ENCODE measurements around the gene HPN. TPM values are rescaled to one million over a fixed set of nuclear protein-coding genes. Genes with fewer than 3 reads are reported as not detected.

The HPN gene
- total and polyA plus RNA-seq, 10 of the 15 experiments (the other 5 are each of a cell fraction or from before 2014, with no cell fraction given) = 0.21 to 0.35 TPM; not detected in 8

- WGBS (ENCODE audit: insufficient coverage, insufficient replicate concordance, low lambda C conversion rate, missing lambda C conversion rate) = 36% methylated on average over 13 of the region's 14 CpGs
- Histone ChIP-seq H3K4me2 (ENCODE audit: control insufficient read depth, insufficient read depth) (no peak overlapping the region), H4K20me1 (ENCODE audit: control insufficient read depth, insufficient read depth) (no peaks in the 10 kb centered on the region), H3K4me1 (ENCODE audit: control insufficient read depth, insufficient read depth, low read length) (peaks cover 3% of the 10 kb centered on the region; the same call in 1 of the 2 replicates), H2AFZ (ENCODE audit: control insufficient read depth, low read depth, low read length) (no peak overlapping the region), H3K9me3 (replicated peaks; ENCODE audit: control insufficient read depth, insufficient read depth, low read length) (no peaks in the 10 kb centered on the region), H3K79me2 (ENCODE audit: control insufficient read depth, insufficient read depth, low read length) (no peaks in the 10 kb centered on the region), H3K36me3 (ENCODE audit: control insufficient read depth in 2 of 2, insufficient read depth in 2 of 2, low read length in 1 of 2) (no peaks in the 10 kb centered on the region), H3K4me3 (no peak overlapping the region), H3K27ac (ENCODE audit: control insufficient read depth, insufficient read depth) (no peak overlapping the region), H3K9ac (ENCODE audit: control insufficient read depth, insufficient read depth, low read length) (no peak overlapping the region), H3K27me3 (replicated peaks in 1 of 2; ENCODE audit: control insufficient read depth in 2 of 2, insufficient read depth in 2 of 2, low read length in 1 of 2) (peaks cover 0 to 1% of the 10 kb centered on the region in 2 experiments; a peak in 1 of 4 replicates)
- POLR2A ChIA-PET = no interaction called here
- TF ChIP-seq KDM1A (IDR thresholded peaks at IDR 0.05; ENCODE audit: borderline replicate concordance) = no peak
- TF ChIP-seq SMARCA5 (IDR thresholded peaks at IDR 0.05) = no peak
- TF ChIP-seq RUNX3 (IDR thresholded peaks at IDR 0.05; ENCODE audit: low read length) = no peak
- TF ChIP-seq E2F8 (IDR thresholded peaks at IDR 0.05; ENCODE audit: low read depth, partially characterized antibody) = no peak
- no peak for TF ChIP-seq SRF (IDR thresholded peaks at IDR 0.05; ENCODE audit: low read depth in 2 of 2, low read length in 2 of 2)
- TF ChIP-seq MYB (IDR thresholded peaks at IDR 0.05; ENCODE audit: borderline replicate concordance, low read depth, low read length) = no peak
- TF ChIP-seq, protein P1, sequence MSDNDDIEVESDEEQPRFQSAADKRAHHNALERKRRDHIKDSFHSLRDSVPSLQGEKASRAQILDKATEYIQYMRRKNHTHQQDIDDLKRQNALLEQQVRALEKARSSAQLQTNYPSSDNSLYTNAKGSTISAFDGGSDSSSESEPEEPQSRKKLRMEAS (IDR thresholded peaks at IDR 0.05; ENCODE audit: low read depth, low read length) = no peak
- TF ChIP-seq YBX1 (IDR thresholded peaks at IDR 0.05) = no peak
- no peak for TF ChIP-seq BCL11A (IDR thresholded peaks at IDR 0.05; ENCODE audit: low read depth, low read length)
- TF ChIP-seq MLLT1 (IDR thresholded peaks at IDR 0.05) = no peak
- no peak for TF ChIP-seq STAT1 (conservative IDR thresholded peaks at IDR 0.05)
- TF ChIP-seq ZNF207 (IDR thresholded peaks at IDR 0.05; ENCODE audit: borderline replicate concordance) = no peak
- no peak for TF ChIP-seq CHD1 (IDR thresholded peaks at IDR 0.05; ENCODE audit: low read depth, low read length)
- TF ChIP-seq ZNF217 (IDR thresholded peaks at IDR 0.05) = no peak
- no peak for TF ChIP-seq ZNF384 (IDR thresholded peaks at IDR 0.05; ENCODE audit: borderline replicate concordance, low read depth, low read length)
- TF ChIP-seq RCOR1 (conservative IDR thresholded peaks at IDR 0.05; ENCODE audit: low read depth, low read length) = no peak
- no peak for TF ChIP-seq IRF5 (IDR thresholded peaks at IDR 0.05; ENCODE audit: borderline replicate concordance)
- no peak for TF ChIP-seq SUZ12 (IDR thresholded peaks at IDR 0.05; ENCODE audit: unreplicated experiment)
- no peak for TF ChIP-seq NFYB (IDR thresholded peaks at IDR 0.05; ENCODE audit: insufficient read depth, low read depth, low read length)
- no peak for TF ChIP-seq MXI1 (IDR thresholded peaks at IDR 0.05; ENCODE audit: low read depth, low read length)
- ATAC-seq (no peak), FAIRE-seq (no peak), DNase-seq (ENCODE audit: low read depth, low spot score) (no peak)
- in situ Hi-C loops (cut with MboI) = no loop called here
- RAD21 ChIA-PET (ENCODE audit: unreplicated experiment) = interaction anchor here (2.6 kb wide), 1 partner anchor 13 kb away, joined by 6 read pairs; no protein-coding TSS in a partner anchor
- intact Hi-C loops (cut with micrococcal nuclease; ENCODE audit: unreplicated experiment) = no loop called here
- CTCF ChIA-PET = interaction anchor here (0.9 kb wide), 1 partner anchor 13 kb away, joined by 3 read pairs; no protein-coding TSS in a partner anchor
- no TSS peak for BruUV-seq (replicated peaks)
- SMC1A ChIA-PET (ENCODE audit: uncharacterized antibody, unreplicated experiment) = no interaction called here
Observed at GRCh38 chr19:35079826-35080225, 38.3 kb downstream of the HPN start.
